LNCAP (cell line): Measurements from ENCODE around the gene MRPL40.

Source experiments
- TF ChIP-seq, protein P1 (sequence below): fragments of 450-650 bp; IDR thresholded peaks from 2 replicates; pipeline ENCODE4 v1.5.1; 2017; ENCODE audit warnings: mild to moderate bottlenecking

Gene MRPL40

DNA sequence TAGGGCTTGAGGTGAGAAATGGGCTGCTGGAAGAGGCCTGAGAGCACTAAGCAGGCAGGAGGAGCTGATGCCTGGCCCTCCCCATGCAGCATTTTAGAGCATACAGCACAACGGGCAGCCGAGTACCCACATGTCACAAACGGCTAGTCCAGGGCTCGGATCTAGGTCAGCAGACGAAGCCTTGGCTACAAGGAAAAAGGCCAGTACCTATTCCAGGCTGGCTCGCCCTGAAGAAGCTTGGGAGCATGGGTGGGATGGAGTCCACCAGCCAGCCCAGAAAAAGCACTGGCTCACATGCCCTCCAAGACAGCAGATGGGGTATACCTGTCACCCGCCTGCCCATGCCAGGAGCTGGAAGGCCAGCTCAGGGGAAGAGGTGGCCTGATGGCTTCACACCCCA, 37.1 kb downstream of the MRPL40 start:
- TF ChIP-seq, protein P1, sequence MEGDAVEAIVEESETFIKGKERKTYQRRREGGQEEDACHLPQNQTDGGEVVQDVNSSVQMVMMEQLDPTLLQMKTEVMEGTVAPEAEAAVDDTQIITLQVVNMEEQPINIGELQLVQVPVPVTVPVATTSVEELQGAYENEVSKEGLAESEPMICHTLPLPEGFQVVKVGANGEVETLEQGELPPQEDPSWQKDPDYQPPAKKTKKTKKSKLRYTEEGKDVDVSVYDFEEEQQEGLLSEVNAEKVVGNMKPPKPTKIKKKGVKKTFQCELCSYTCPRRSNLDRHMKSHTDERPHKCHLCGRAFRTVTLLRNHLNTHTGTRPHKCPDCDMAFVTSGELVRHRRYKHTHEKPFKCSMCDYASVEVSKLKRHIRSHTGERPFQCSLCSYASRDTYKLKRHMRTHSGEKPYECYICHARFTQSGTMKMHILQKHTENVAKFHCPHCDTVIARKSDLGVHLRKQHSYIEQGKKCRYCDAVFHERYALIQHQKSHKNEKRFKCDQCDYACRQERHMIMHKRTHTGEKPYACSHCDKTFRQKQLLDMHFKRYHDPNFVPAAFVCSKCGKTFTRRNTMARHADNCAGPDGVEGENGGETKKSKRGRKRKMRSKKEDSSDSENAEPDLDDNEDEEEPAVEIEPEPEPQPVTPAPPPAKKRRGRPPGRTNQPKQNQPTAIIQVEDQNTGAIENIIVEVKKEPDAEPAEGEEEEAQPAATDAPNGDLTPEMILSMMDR, result no peak

DNA sequence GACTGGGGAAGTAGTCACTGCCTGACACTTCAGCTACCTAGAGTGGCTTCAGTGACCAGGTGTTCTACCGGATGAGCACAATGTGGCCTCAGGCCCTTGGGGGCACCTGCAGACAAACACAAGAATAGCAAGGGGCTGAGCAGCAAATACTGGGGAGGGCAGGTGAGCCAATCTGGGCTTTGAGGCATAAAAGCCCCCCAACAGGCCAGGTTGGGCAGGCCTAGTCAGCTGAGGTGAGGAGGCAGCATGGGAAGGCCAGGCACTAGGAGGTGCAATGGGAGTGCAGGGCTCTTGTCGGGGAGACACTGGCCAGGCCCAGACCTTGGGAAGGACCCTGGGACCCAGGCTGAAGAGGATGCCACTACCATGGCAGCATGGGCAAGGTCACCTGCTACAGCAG, 37.7 kb downstream of the MRPL40 start:
- TF ChIP-seq, protein P1, result no peak

DNA sequence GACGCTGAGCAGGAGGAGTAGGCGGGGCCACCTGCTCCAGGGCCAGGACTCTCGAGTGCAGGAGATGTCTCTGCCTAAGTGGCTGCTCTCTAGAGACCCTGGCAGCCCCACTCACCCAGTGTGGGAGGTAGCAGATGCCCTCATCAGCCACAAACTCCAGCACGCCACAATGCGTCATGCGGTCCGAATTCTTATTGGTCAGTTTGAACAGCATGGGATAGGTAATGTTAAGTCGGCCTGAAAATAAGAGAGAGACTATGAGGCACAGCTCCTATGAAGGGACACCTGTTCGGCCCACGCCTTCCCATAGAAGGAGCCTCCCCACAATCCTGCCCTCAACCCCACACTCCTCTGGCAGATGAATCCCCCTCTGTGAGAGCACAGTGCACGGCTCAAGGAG, 39.2 kb downstream of the MRPL40 start:
- TF ChIP-seq, protein P1, result no peak

GRCh38 chr22:19472233-19472632, 39.9 kb downstream of the MRPL40 start:
- TF ChIP-seq, protein P1, result no peak

DNA sequence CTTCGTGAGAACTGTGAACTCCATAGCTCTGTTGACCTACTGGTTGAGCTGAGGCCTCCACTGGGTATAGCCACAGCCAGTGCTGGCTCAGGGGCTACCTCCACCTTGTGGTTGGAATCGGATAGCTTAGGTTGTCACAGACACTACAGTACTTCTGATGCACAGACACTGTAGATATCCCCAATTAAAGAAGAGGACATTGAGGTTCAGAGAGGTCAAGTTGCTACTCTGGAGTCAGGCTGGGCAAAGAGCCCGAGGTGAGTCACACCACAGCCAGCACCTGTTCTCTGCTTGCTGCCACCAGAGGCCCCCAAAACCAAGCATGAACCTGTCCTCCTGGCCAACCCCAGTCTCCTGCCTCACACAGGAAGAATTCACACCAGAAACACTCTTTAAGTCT, 41.2 kb downstream of the MRPL40 start:
- TF ChIP-seq, protein P1, result no peak

GRCh38 chr22:19476023-19476422, 43.7 kb downstream of the MRPL40 start:
- TF ChIP-seq, protein P1, result no peak

DNA sequence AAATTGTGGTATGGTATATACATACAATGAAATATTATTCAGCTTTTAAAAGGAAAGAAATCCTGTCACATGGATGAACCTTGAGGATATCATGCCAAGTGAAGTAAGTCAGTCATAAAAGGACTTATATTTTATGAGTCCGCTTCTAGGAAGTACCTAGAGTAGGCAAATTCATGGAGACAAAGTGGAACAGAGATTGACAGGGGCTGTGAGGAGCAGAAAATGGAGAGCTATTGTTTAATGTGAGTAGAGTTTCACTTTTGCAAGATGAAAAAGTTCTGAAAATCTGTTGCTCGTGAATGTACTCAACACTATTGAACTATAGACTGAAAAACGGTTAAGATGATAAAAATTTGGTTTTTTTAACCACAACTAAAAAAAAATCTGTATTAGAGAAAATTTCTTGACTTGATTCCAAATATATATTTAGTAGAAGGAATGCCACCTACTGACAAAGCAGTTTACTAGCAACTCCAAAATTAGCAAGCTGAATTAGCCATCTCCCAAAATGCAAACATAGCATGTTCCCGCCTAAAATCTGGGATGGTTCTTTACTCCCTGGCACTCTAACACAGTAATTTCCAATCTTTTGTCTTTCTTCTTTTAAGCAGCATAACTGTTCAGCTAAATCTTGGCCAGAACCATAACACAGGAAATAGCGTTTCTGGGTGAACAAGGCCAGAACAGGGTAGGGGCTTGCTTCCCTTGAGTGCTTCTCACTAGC, 45.1 kb downstream of the MRPL40 start:
- TF ChIP-seq, protein P1, result peak; percentile 48; the same call in 1 of the 2 replicates
